ENCODE measurements around the gene MAP6.

The MAP6 gene

DNA sequence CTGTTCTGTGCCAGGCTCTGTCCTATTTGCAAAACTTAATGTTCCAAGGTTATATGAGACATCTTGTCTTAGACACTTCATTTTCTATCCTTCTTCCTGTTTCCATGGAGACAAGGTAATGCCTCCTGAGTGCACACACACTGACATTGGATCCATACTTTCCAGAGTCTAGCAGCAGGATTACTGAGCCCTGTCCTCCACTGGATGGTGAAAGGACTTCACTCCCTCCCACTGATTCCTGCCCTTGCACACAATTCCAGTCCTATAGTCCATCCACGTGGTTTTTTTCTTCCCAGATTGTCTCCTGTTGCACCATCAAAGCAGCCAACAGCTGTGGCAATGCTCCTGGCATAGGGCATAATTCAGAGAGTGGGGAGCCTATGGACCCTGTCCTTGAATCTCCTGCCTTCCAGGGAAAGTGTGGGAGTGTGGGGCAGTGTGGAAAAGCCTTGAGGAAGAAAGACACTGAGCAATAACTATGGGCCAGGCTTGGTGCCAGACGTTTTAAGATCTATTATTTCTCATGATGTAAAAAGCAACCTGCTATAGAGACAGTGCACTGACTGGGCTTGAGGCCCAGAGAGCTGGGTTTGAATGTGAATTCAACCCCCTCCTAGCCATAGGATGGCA is 75.4 kb downstream of the MAP6 start:
- H3K9me2 ChIP-seq (replicated peaks; ENCODE audit: insufficient read depth, low read length), result no peaks in the 10 kb centered on the region
- TF ChIP-seq, protein P1, sequence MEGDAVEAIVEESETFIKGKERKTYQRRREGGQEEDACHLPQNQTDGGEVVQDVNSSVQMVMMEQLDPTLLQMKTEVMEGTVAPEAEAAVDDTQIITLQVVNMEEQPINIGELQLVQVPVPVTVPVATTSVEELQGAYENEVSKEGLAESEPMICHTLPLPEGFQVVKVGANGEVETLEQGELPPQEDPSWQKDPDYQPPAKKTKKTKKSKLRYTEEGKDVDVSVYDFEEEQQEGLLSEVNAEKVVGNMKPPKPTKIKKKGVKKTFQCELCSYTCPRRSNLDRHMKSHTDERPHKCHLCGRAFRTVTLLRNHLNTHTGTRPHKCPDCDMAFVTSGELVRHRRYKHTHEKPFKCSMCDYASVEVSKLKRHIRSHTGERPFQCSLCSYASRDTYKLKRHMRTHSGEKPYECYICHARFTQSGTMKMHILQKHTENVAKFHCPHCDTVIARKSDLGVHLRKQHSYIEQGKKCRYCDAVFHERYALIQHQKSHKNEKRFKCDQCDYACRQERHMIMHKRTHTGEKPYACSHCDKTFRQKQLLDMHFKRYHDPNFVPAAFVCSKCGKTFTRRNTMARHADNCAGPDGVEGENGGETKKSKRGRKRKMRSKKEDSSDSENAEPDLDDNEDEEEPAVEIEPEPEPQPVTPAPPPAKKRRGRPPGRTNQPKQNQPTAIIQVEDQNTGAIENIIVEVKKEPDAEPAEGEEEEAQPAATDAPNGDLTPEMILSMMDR (IDR thresholded peaks at IDR 0.05; ENCODE audit: insufficient read depth, low read length, poor library complexity, severe bottlenecking), result no peak
- TF ChIP-seq EZH2phosphoT487 (conservative IDR thresholded peaks at IDR 0.05; ENCODE audit: low read length), result no peak
- H4K20me1 ChIP-seq (ENCODE audit: low read depth, low read length), result no peaks in the 10 kb centered on the region
- no peaks in the 10 kb centered on the region for H3F3A ChIP-seq (ENCODE audit: insufficient read depth)
- H3K9ac ChIP-seq (ENCODE audit: low read length), result no peak overlapping the region
- no peak overlapping the region for H2AFZ ChIP-seq (ENCODE audit: low read depth, low read length, severe bottlenecking)
- no peak overlapping the region for H3K4me3 ChIP-seq (ENCODE audit: insufficient read depth, low read length, poor library complexity, severe bottlenecking)
- no peaks in the 10 kb centered on the region for H3K36me3 ChIP-seq (ENCODE audit: low read length)
- H3K79me2 ChIP-seq (ENCODE audit: insufficient read depth, low read length), result no peaks in the 10 kb centered on the region
- no peak overlapping the region for H3K4me2 ChIP-seq (ENCODE audit: low read depth, low read length, poor library complexity, severe bottlenecking)
- H3K9me3 ChIP-seq (ENCODE audit: insufficient read depth, low read length), result no peaks in the 10 kb centered on the region
- H3K27ac ChIP-seq (ENCODE audit: low read depth, low read length), result no peak overlapping the region
- no peaks in the 10 kb centered on the region for H3K27me3 ChIP-seq (ENCODE audit: low read length)

DNA sequence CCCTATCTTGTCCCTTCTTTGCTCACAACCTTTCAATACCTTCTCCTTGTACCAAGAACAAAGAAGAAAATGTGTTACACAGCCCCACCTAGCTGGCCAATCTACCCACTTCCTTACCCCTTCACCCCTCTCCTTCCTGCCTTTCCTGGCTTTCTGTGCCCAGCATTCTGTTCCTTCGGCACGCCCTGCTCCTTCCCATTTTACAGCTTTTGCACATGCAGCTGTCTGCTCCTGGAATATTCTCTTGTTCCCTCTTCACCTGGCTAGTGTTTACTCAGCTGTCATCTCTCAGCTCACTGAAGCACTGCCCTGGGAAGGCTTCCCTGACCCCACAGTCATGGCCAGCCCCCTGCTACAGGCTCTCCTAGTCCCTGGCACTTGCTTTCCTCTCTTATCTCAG is 76.1 kb downstream of the MAP6 start:
- no peaks in the 10 kb centered on the region for H3K36me3 ChIP-seq (ENCODE audit: low read length)
- no peaks in the 10 kb centered on the region for H4K20me1 ChIP-seq (ENCODE audit: low read depth, low read length)
- no peak overlapping the region for H3K9ac ChIP-seq (ENCODE audit: low read length)
- no peak overlapping the region for H3K4me3 ChIP-seq (ENCODE audit: insufficient read depth, low read length, poor library complexity, severe bottlenecking)
- H3F3A ChIP-seq (ENCODE audit: insufficient read depth), result no peaks in the 10 kb centered on the region
- TF ChIP-seq, protein P1 (IDR thresholded peaks at IDR 0.05; ENCODE audit: insufficient read depth, low read length, poor library complexity, severe bottlenecking), result no peak
- no peak for TF ChIP-seq EZH2phosphoT487 (conservative IDR thresholded peaks at IDR 0.05; ENCODE audit: low read length)
- H2AFZ ChIP-seq (ENCODE audit: low read depth, low read length, severe bottlenecking), result no peak overlapping the region
- H3K79me2 ChIP-seq (ENCODE audit: insufficient read depth, low read length), result no peaks in the 10 kb centered on the region
- no peak overlapping the region for H3K4me2 ChIP-seq (ENCODE audit: low read depth, low read length, poor library complexity, severe bottlenecking)
- H3K27me3 ChIP-seq (ENCODE audit: low read length), result no peaks in the 10 kb centered on the region
- H3K9me2 ChIP-seq (replicated peaks; ENCODE audit: insufficient read depth, low read length), result no peaks in the 10 kb centered on the region
- H3K9me3 ChIP-seq (ENCODE audit: insufficient read depth, low read length), result no peaks in the 10 kb centered on the region
- H3K27ac ChIP-seq (ENCODE audit: low read depth, low read length), result no peak overlapping the region

DNA sequence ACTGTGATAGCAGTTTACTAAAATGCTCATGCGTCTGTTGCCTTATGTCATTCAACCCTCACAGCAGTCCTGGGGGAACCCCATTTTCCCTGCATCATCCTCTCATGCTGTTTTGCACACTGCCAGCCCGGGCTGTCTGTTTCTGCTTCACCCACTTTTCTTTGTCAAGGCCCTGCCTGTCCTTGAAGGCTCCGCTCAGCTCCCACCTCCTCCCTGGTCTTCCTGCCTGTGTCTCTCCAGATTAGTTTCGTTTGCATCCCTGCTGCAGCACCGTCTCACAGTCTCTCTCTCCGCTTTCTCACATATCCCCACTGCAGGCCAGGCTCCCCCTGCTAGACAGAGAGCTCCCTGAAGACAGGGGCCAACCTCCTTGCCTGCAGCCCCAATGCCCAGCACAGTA is 76.9 kb downstream of the MAP6 start:
- Histone ChIP-seq H3K79me2 (ENCODE audit: insufficient read depth, low read length) (no peaks in the 10 kb centered on the region), H3K4me2 (ENCODE audit: low read depth, low read length, poor library complexity, severe bottlenecking) (no peak overlapping the region), H2AFZ (ENCODE audit: low read depth, low read length, severe bottlenecking) (no peak overlapping the region), H3K4me3 (ENCODE audit: insufficient read depth, low read length, poor library complexity, severe bottlenecking) (no peak overlapping the region), H3K36me3 (ENCODE audit: low read length) (no peaks in the 10 kb centered on the region), H3F3A (ENCODE audit: insufficient read depth) (no peaks in the 10 kb centered on the region), H3K9ac (ENCODE audit: low read length) (no peak overlapping the region), H3K27ac (ENCODE audit: low read depth, low read length) (no peak overlapping the region), H4K20me1 (ENCODE audit: low read depth, low read length) (no peaks in the 10 kb centered on the region), H3K9me3 (ENCODE audit: insufficient read depth, low read length) (no peaks in the 10 kb centered on the region), H3K9me2 (replicated peaks; ENCODE audit: insufficient read depth, low read length) (no peaks in the 10 kb centered on the region), H3K27me3 (ENCODE audit: low read length) (no peaks in the 10 kb centered on the region)
- TF ChIP-seq EZH2phosphoT487 (conservative IDR thresholded peaks at IDR 0.05; ENCODE audit: low read length), result no peak
- TF ChIP-seq, protein P1 (IDR thresholded peaks at IDR 0.05; ENCODE audit: insufficient read depth, low read length, poor library complexity, severe bottlenecking), result no peak

Measured in SU-DHL-6 (cell line).